Lower leg skin (tissue), 4 donors: ENCODE measurements around the gene SPEG. TPM values are rescaled to one million over a fixed set of nuclear protein-coding genes. Genes with fewer than 3 reads are reported as not detected.

Source experiments
- DNase-seq, 2 donors: peaks; one replicate each; pipeline ENCODE4 v3.0.0-alpha.2; 2019; ENCODE audit warnings: low spot score in 2 of 2
- H3K4me3 ChIP-seq: fragments of 200-600 bp; sonication (generic); 2 replicates; pipeline ENCODE4 v1.5.1; 2017; ENCODE audit warnings: mild to moderate bottlenecking, low read depth; ENCODE audit not compliant: poor library complexity, severe bottlenecking
- POLR2A ChIP-seq, 2 donors: fragments of 450-650 bp; IDR thresholded peaks; one replicate each; pipeline ENCODE4 v1.6.1; 2016 to 2017; ENCODE audit warnings: antibody characterized with exemption in 2 of 2, mild to moderate bottlenecking in 1 of 2, moderate library complexity in 1 of 2
- WGBS, 2 donors: methylation state at CpG; one replicate each; pipeline ENCODE4 v1.1.5; 2018; 5-methylcytosine and 5-hydroxymethylcytosine counted together
- intact Hi-C: fragments of 100-400 bp; cut with DNase I; formaldehyde crosslinking; loops from one replicate; pipeline ENCODE4 v1.15.0; 2023; ENCODE audit warnings: low total_unique reads
- total RNA-seq, 4 donors: library from RNA; depleted of rRNA; stranded (reverse); fragments of >200 nt; gene quantifications; one replicate each; pipeline ENCODE4 v1.1.0, GENCODE V29; 2016
- TF ChIP-seq, protein P1 (sequence below), 3 donors: fragments of 450-650 bp; IDR thresholded peaks; one replicate each; pipeline ENCODE4 v1.5.1; 2016; ENCODE audit warnings: antibody characterized with exemption in 3 of 3, mild to moderate bottlenecking in 3 of 3, moderate library complexity in 2 of 3

SPEG gene
- total RNA-seq, 4 donors from 2014 or later: 3.3 to 11.4 (median 5.3) TPM

DNA sequence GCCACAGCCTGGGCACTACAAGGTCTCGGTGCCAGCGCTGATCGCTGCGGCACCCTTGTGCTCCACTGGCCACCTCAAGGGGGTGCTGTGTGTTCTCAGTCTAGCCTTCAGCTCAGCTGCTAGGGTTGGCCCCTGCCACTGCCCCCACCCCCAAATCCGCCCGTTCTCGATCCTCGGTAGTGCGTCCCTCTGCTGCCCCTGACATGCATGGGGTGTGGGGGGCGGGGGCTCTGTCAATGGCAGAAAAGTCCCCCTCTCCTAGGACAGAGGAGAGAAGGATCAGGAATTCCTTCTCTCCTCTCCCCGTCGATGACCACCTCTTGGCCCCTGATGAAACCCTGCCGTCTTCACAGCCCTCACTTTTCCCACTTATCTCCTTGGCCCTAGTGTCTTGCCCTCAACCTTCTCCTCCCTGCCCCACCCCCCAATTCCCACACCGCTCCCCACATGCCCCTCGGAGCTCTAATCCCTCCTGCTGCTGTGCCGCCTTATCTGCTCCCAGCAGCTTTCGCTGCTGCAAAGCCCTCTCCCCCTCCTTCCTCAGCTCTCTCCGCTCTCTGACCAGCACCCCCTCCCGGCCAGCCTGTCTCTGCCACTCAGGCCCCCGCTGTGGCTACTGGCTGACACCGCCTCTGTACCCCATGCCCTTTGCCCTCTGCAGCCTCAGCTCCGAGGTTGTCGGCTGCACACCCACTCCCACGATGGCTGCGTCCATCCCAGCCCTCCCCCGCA, 75.3 kb downstream of the SPEG start:
- H3K4me3 ChIP-seq: no peak overlapping the region
- TF ChIP-seq POLR2A (IDR thresholded peaks at IDR 0.05): no peak
- TF ChIP-seq, protein P1, sequence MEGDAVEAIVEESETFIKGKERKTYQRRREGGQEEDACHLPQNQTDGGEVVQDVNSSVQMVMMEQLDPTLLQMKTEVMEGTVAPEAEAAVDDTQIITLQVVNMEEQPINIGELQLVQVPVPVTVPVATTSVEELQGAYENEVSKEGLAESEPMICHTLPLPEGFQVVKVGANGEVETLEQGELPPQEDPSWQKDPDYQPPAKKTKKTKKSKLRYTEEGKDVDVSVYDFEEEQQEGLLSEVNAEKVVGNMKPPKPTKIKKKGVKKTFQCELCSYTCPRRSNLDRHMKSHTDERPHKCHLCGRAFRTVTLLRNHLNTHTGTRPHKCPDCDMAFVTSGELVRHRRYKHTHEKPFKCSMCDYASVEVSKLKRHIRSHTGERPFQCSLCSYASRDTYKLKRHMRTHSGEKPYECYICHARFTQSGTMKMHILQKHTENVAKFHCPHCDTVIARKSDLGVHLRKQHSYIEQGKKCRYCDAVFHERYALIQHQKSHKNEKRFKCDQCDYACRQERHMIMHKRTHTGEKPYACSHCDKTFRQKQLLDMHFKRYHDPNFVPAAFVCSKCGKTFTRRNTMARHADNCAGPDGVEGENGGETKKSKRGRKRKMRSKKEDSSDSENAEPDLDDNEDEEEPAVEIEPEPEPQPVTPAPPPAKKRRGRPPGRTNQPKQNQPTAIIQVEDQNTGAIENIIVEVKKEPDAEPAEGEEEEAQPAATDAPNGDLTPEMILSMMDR (IDR thresholded peaks at IDR 0.05): peak in 1 of 3 donors; percentile 8
- no peak for DNase-seq
- WGBS, 2 donors: 2 to 3% methylated on average over 26 of the region's 26 CpGs
- intact Hi-C loops: no loop called here

DNA sequence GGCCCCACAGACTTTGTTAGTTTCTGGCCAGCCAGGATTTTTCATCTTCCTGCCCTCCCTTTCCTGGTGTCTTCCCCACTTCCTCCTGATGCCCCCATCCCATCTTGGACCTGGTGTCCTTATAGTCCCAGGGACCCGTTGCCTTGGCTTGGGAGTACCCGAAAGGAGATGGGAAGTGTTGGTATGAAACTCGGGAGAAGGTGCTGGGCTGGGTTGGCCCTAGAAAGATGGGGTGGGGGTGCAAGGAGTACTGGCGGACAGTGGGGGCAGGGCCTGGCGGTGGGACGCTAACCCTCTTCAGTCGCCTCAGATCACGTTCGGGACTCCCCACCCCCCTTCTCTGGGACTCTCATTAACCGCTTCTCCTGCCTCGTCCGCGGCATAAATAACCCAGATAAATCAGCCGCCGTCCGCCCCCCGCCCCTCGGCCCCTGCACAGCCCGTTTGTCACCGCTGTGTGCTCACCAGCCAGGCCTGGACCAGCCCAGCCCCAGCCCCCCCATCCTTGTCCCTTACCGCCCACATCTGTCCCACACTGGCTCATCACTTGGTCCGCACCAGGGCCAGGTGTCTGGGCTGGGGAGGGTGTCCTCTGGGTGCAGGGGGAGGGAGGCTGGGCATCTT, 76.0 kb downstream of the SPEG start:
- TF ChIP-seq POLR2A (IDR thresholded peaks at IDR 0.05): no peak
- TF ChIP-seq, protein P1 (IDR thresholded peaks at IDR 0.05): no peak
- intact Hi-C loops: no loop called here
- WGBS, 2 donors: 18 to 29% methylated on average over 22 of the region's 22 CpGs
- DNase-seq: no peak
- H3K4me3 ChIP-seq: no peak overlapping the region

- H3K4me3 ChIP-seq: no peak overlapping the region
- WGBS, 2 donors: 31 to 36% methylated on average over 15 of the region's 15 CpGs
- intact Hi-C loops: no loop called here
- no peak for TF ChIP-seq POLR2A (IDR thresholded peaks at IDR 0.05)
- TF ChIP-seq, protein P1 (IDR thresholded peaks at IDR 0.05): no peak
- no peak for DNase-seq
Observed at GRCh38 chr2:219511547-219512325, 77.1 kb downstream of the SPEG start.

DNA sequence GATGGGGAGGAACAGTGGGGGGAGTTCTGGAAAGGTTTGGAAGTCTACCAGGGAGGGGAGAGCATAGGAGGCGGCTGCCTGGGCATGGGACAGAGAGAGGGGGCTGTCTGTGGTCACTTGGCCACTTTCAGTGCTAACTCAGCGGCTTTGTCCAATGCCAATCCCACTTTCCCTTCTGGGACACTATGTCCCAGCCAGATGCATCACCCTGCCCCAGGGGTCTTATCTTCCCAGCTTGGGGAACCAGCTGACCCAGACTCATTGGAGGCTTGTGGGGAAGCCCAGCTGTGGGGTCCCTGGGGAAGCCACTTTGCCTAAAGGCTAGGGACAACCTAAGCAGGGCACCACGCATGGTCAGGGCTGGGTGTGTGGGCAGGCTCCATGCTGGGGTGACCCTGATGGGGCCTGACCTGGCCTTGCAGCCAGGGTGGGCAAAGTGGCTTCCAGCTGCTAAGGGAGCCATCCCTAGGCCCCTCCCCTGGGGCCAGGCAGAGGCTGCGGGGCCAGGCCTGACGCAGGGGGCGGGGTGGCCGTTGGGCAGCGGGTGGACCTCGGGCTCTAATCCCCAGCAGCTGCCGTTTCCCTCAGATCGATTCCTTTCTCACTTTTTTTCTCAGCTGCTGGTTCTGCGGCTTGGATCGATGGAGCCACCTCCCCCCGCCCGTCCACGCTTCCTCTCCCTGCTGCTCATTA, 78.0 kb downstream of the SPEG start:
- no peak for DNase-seq
- no peak for TF ChIP-seq POLR2A (IDR thresholded peaks at IDR 0.05)
- TF ChIP-seq, protein P1 (IDR thresholded peaks at IDR 0.05): no peak
- H3K4me3 ChIP-seq: no peak overlapping the region
- intact Hi-C loops: no loop called here
- 21 to 27% methylated on average over 13 to 16 of the region's 16 CpGs for WGBS, 2 donors

DNA sequence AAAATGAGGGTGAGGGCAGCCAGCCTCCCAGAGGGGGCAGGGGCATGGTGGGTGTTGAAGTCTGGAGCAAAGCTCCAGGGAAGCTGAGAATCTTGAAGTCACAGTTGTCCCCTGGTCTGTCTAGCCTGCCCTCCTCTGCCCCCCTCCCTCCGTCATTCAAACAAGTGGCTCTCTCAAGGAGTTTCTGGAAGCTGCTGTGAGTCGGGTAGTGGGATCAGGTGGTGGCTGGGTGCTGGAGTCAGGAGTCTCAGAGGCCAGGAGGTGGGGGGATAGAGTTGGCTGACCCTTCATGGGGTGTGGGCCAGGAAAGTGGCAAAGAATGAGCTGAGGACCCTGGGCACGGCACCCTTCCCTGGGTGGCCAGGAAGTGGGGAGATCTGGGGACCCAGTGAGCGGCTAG, 79.1 kb downstream of the SPEG start:
- DNase-seq: no peak
- 12 to 23% methylated on average over 4 of the region's 4 CpGs for WGBS, 2 donors
- intact Hi-C loops: no loop called here
- TF ChIP-seq POLR2A (IDR thresholded peaks at IDR 0.05): no peak
- TF ChIP-seq, protein P1 (IDR thresholded peaks at IDR 0.05): no peak
- H3K4me3 ChIP-seq: no peak overlapping the region
